Superior temporal gyrus (tissue), 1 donor: ENCODE measurements around the gene MAP7D1.
A peak's percentile ranks its signal among the peaks of the same experiment; 100 is the strongest.
"Not testable (repeated sequence)": the region's sequence is repeated elsewhere in the genome, so short reads cannot be mapped to it uniquely, and the experiment has no call there.

Experiments
- DNase-seq: peaks from one replicate; pipeline ENCODE4 v3.0.0-alpha.2; 2016; ENCODE audit errors: extremely low spot score

Gene MAP7D1

GRCh38 chr1:36166938-36167905 lies 11.3 kb downstream of the MAP7D1 start:
- DNase-seq = no peak

GRCh38 chr1:36168514-36168913 lies 12.6 kb downstream of the MAP7D1 start:
- no peak for DNase-seq

DNA sequence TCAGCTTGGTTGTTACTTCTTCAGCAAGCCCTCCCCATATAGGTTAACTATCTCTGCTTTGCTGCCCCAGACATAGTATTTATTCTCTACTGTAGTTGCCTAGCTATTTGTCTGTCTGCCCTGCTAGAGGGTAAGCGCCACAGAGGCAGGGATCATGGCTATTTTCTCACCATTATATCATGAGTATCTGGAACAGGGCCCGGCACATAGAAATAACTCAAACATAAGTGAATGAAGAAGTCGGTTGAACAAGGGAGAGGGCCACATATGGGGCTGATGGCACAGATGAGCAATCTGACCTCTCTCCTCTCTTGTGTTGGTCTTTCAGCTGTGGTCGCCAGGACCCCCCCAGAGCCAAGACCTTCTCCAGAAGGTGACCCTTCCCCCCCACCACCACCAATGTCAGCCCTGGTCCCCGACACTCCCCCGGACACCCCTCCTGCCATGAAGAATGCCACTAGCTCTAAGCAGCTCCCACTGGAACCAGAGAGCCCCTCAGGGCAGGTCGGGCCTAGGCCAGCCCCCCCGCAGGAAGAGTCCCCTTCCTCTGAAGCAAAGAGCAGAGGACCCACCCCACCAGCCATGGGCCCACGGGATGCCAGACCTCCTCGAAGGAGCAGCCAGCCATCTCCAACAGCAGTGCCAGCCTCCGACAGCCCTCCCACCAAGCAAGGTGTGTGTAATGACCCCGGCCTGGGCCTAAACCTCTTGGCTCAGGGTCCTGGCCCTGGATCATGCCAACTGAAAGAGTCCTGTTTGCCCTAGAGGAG lies 14.9 kb downstream of the MAP7D1 start:
- DNase-seq = no peak

GRCh38 chr1:36172017-36172747 lies 16.2 kb downstream of the MAP7D1 start:
- no peak for DNase-seq

DNA sequence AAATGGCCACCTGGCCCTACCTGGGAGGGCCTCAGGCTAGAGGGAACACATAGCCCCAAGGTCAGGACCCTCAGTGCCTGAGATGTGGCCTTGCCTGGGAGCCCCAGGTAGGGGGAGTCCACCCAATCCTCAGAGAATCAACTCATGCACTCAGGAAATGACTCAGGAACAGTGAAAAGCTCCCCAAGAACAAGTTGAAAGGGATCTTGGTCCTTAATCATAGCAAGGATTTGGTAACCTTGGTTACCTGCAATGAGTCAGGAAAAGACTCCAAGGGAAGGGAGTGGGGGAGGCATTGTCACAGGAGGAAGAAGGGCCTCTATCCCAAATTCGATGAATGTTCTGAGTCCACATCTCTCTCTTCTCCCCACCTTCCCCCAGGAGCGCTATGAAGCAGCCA lies 17.0 kb downstream of the MAP7D1 start:
- DNase-seq = peak; percentile 33

DNA sequence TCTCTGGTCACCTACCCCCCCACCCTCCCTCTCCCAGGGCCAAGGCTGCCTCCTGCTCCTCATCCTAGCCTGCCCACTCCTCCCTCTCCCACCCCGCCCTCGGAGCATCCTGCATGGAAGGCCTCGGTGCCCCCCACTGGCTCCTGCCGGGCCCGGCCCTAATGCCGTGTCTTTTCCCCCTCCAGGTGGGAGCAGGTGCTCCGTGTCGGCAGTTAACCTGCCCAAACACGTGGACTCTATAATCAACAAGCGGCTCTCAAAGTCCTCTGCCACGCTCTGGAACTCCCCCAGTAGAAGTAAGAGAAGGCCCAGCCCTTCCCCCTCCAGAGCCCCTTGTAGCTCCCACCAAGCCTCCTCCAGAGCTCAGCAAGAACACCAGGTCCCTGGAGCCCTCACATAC lies 18.8 kb downstream of the MAP7D1 start:
- no peak for DNase-seq

DNA sequence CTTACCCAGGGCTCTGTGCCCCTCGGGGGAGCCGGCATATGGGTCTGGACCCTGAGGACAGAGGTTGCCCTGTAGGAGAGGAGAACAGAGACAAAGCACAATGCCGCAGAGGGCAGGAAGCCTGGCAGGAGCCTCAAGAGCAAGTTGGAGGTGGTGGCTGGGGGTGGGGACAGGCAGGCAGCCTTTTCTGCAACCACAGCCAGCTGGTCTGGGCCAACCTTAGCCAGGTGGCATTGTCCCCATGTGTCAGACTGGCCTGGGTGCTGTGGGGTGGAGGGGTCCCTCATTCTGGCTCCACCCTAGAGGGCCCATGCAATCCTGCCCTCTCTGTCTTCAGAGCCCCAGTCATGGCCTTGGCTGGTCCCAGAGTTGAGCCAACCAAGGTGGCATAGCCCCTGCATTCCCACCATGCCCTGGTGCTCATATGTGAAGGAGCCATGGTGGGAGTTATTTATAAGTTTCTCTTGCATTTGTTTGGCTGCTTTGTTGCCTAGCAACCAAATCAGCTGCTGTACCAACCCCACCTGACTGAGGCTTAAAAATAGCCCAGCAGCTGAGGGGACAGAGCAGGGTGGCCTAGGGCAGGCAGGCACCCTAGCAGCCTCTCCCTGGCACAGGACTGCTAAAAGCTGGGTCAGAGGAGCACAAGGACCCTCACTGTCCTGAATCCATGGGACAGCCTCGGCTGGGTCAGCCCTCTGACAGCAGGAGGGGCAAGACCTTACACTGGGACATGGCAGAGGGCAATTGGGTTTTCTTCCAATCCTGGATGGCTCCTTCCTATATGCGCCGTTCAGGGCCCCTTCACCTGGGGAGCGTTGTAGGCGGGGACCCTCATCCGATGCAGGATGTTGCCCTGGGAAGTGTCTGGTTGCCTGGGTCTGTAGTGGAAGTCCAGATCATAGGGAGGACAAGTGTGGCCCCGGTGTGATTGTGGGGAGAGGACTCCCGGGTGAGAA lies 19.5 kb downstream of the MAP7D1 start:
- peak; percentile 66 for DNase-seq

DNA sequence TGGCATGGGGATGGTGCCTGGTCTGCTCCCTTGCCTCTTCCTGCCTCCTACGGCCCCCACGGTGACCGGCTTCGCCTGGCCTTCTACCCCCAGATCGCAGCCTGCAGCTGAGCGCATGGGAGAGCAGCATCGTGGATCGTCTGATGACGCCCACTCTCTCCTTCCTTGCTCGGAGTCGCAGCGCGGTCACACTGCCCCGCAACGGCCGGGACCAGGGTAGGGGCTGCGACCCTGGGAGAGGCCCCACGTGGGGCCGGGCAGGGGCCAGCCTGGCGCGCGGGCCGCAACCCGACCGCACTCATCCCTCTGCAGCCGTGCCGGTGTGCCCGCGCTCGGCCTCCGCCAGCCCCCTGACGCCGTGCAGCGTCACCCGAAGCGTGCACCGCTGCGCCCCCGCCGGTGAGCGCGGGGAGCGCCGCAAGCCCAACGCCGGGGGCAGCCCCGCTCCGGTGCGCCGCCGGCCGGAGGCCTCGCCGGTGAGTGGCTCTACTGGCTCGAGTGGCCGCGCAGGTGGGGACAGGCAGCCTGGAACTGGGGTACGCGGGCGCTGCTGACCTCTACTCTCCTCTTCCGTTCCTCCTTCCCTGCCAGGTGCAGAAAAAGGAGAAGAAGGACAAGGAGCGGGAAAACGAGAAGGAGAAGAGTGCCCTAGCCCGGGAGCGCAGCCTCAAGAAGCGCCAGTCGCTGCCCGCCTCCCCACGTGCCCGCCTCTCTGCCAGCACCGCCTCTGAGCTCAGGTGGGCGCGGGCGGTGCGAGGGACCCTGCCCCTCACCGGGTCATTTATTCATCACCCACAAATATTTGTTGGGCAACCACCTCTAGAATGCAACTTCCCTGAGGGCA lies 20.4 kb downstream of the MAP7D1 start:
- no peak for DNase-seq

- DNase-seq = no peak
Observed at GRCh38 chr1:36177589-36178431, 21.9 kb downstream of the MAP7D1 start.

DNA sequence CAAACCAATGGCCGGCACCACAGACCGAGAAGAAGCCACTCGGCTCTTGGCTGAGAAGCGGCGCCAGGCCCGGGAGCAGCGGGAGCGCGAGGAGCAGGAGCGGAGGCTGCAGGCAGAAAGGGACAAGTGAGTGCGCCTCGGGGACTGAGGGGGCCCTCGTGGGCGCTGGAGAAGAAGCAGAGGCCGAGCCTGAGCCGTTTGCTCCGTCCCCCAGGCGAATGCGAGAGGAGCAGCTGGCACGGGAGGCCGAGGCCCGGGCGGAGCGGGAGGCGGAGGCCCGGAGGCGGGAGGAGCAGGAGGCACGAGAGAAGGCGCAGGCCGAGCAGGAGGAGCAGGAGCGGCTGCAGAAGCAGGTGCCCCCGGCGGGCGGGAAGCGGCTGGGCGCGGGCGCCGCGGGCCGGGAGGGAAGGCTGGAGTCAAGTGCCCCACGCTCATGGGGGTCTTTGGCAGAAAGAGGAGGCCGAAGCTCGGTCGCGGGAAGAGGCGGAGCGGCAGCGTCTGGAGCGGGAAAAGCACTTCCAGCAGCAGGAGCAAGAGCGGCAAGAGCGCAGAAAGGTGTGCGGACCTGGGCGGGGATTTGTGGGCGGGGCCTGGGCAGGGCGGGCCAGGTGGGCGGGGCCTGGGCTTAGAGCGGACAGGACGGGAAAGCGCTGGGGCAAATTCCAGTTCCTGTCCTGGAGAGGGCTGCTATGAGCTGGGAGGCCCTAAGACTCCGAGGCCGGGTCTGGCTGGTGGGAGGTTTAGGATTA lies 22.7 kb downstream of the MAP7D1 start:
- no peak for DNase-seq

DNA sequence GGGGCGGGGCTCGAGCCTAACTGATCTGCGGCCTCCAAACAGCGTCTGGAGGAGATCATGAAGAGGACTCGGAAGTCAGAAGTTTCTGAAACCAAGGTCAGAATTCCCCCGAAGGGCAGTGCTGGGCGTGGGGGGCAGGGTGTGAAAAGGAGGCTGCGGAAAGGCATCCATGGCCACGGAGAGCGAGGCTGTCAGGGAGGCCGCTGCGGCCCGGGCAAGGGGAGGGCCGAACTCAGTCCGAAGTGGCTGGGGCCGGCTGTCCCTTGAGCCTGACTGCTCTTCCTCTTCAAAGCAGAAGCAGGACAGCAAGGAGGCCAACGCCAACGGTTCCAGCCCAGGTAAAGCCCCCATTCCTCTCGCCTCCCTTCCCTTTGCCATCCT lies 23.2 kb downstream of the MAP7D1 start:
- no peak for DNase-seq

GRCh38 chr1:36182734-36183133 lies 26.8 kb downstream of the MAP7D1 start:
- no peak for DNase-seq

DNA sequence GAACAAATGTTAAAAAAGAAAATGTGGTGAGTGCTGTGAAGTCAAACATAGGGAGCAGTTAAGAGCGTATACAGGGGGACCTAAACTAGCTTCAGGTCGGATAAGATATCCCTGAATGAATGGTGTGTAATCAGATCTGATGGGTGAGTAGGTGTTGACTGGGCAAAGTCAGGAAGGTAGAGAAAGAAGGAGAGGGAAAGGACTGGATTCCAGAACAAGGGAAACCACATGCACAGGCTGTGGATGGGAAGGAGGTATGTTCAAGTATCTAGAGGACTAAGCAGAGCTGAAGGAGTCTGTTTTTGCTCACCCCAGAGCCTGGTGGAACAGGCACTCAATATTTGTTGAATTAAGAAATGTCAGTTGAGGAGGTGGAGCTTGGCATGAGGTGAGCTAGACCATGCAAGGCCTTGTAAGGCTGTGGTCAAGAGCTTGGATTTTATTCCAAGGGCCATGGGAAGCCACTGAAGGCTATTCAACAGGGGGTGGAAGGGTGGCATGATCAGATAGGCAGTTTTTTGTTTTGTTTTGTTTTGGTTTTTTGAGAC lies 27.4 kb downstream of the MAP7D1 start:
- no peak for DNase-seq

DNA sequence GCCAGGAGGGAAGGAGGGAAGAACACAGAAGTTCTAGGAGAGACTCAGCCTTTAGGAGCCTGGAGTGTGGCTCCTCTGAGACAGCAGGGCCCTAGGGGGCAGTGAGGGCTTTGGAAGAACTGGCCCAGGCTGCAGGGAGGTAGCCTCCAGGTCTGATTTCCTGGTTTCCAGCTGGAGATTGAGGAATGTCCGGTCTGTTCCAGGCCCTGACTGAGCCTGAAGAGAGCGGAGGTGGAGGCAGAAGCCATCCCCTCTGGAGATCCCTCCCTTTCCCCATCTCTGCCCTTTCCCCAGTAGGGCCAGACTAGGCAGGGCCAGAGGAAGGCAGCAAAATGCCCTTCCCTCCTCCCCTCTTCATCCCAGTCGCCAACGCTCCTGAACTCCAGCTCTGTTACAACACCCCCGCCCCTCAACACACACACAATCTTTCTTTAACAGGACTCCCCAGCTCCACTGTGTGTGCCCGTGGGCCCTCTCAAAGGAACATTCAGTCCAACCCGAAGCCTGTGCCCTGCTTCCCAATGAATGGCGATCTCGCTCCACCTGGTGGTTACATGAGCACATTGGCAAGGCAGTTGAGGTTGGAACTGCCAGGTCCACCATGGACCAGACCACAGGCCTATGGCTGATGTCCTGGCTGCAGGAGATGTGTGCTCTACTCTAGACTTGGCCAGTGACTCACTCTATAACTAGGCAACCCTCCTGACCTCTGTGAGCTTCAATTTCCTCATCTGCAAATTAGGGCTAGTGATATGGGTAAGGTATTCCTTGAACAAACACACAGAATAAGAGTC lies 32.0 kb downstream of the MAP7D1 start:
- DNase-seq = peak; percentile 97

DNA sequence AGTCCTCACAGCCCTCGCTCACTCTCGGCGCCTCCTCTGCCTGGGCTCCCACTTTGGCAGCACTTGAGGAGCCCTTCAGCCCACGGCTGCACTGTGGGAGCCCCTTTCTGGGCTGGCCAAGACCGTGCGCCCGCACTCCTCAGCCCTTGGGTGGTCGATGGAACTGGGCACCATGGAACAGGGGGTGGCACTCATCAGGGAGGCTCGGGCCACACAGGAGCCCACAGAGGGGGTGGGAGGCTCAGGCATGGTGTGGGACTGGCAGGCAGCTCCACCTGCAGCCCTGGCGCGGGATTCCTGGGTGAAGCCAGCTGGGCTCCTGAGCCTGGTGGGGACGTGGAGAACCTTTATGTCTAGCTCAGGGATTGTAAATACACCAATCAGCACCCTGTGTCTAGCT lies 40.8 kb downstream of the MAP7D1 start:
- not testable (repeated sequence) for DNase-seq

DNA sequence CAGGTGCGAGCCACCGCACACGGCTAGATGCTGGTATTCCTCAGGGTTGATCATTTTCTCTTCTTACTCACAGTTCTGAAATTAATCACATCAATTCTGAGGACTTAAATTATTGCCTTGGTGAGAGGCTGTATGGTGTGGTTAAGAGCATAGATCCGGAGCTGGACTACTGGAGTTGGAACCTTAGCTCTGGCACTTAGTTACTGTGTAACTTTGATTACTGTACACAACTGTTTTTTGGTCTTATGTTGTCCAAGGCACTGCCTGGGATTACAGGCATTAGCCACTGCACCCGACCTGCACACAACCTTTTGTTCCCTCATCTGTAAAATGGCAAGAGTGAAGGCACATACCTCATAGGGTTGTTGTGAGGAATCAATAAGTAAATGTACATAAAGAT lies 42.7 kb downstream of the MAP7D1 start:
- no peak for DNase-seq
